HEK293 (cell line): ENCODE results near the gene TAPBP.
A peak's percentile ranks its signal among the peaks of the same experiment; 100 is the strongest.

Experiments used
- CTCF ChIA-PET: fragments of 350-600 bp; formaldehyde crosslinking; extraction: SDS; loops from one replicate; lab custom pipeline; 2021; ENCODE audit warnings: antibody characterized with exemption; lab: Yijun Ruan, JAX
- POLR2A ChIA-PET: fragments of 300-600 bp; formaldehyde crosslinking; extraction: SDS; loops from one replicate; lab custom pipeline; 2020; ENCODE audit warnings: antibody characterized with exemption, inconsistent platforms; lab: Yijun Ruan, JAX
- H3K27ac ChIP-seq: fragments of 200-500 bp; sonication (Bioruptor generic); 2 replicates; pipeline ENCODE4 v1.5.1; 2014; ENCODE audit warnings: low read depth, low read length, control low read depth, inconsistent platforms; ENCODE audit errors: extremely low read depth
- H3K36me3 ChIP-seq, 2 experiments: fragments of 200-500 bp in 1 of 2; sonication (Bioruptor generic) in 1 of 2; 1 replicate in 1 of 2; 2 replicates in 1 of 2; pipeline ENCODE4 v1.5.1; 2014 to 2017; ENCODE audit warnings: inconsistent platforms in 2 of 2, low read length in 2 of 2; ENCODE audit not compliant: control insufficient read depth in 2 of 2, insufficient read depth in 1 of 2
- H3K4me1 ChIP-seq: fragments of 200-500 bp; sonication (Bioruptor generic); 2 replicates; pipeline ENCODE4 v1.5.1; 2014; ENCODE audit warnings: mild to moderate bottlenecking, low read length, inconsistent platforms; ENCODE audit not compliant: control insufficient read depth, insufficient read depth
- H3K4me3 ChIP-seq: 2 replicates; pipeline ENCODE4 v1.5.1; 2011; ENCODE audit warnings: low read depth, mild to moderate bottlenecking, control low read depth, low read length, moderate library complexity
- H3K9me3 ChIP-seq: fragments of 200-500 bp; sonication (Bioruptor generic); 2 replicates; pipeline ENCODE4 v1.5.1; 2014; ENCODE audit warnings: low read depth, low read length, inconsistent platforms; ENCODE audit not compliant: control insufficient read depth, insufficient read depth
- GLIS2 ChIP-seq: fragments of 450-650 bp; formaldehyde crosslinking; IDR thresholded peaks from 2 replicates; pipeline ENCODE4 v1.5.1; 2016; ENCODE audit warnings: missing biosample characterization, missing genetic modification characterization
- HOXC10 ChIP-seq: sonication (generic); formaldehyde crosslinking; IDR thresholded peaks from 2 replicates; pipeline ENCODE4 v1.8.1; 2023; ENCODE audit warnings: mild to moderate bottlenecking, missing genetic modification reagents
- IKZF3 ChIP-seq: fragments of 450-650 bp; IDR thresholded peaks from 2 replicates; pipeline ENCODE4 v1.5.0; 2018; ENCODE audit warnings: missing biosample characterization, mild to moderate bottlenecking, missing genetic modification characterization, moderate library complexity
- KLF1 ChIP-seq: fragments of 450-650 bp; formaldehyde crosslinking; IDR thresholded peaks from 2 replicates; pipeline ENCODE4 v1.5.1; 2016; ENCODE audit warnings: missing biosample characterization, missing genetic modification characterization
- KLF9 ChIP-seq: fragments of 450-650 bp; formaldehyde crosslinking; IDR thresholded peaks from 2 replicates; pipeline ENCODE4 v1.5.1; 2016; ENCODE audit warnings: missing biosample characterization, missing genetic modification characterization, low read depth
- MYNN ChIP-seq: fragments of 450-650 bp; formaldehyde crosslinking; IDR thresholded peaks from 2 replicates; pipeline ENCODE4 v1.5.1; 2016; ENCODE audit warnings: missing biosample characterization, missing genetic modification characterization, borderline replicate concordance
- PRDM10 ChIP-seq: fragments of 450-650 bp; formaldehyde crosslinking; IDR thresholded peaks from 2 replicates; pipeline ENCODE4 v1.5.1; 2016; ENCODE audit warnings: missing biosample characterization, missing genetic modification characterization
- SETDB1 ChIP-seq: IDR thresholded peaks from one replicate; pipeline ENCODE4 v1.6.1; 2017; ENCODE audit warnings: mild to moderate bottlenecking, low read length, moderate library complexity, mixed read lengths; ENCODE audit not compliant: insufficient read length
- SP2 ChIP-seq: fragments of 450-650 bp; formaldehyde crosslinking; IDR thresholded peaks from 2 replicates; pipeline ENCODE4 v1.5.1; 2016; ENCODE audit warnings: missing biosample characterization, missing genetic modification characterization
- ZBTB10 ChIP-seq: fragments of 450-650 bp; formaldehyde crosslinking; IDR thresholded peaks from 2 replicates; pipeline ENCODE4 v1.5.1; 2016; ENCODE audit warnings: missing biosample characterization, missing genetic modification characterization
- ZBTB26 ChIP-seq: fragments of 450-650 bp; formaldehyde crosslinking; optimal IDR thresholded peaks from 2 replicates; pipeline ENCODE3; 2016; ENCODE audit warnings: missing biosample characterization, mild to moderate bottlenecking, missing genetic modification characterization
- ZBTB48 ChIP-seq: fragments of 450-650 bp; formaldehyde crosslinking; IDR thresholded peaks from 2 replicates; pipeline ENCODE4 v1.5.1; 2016; ENCODE audit warnings: missing biosample characterization, missing genetic modification characterization
- ZFP69B ChIP-seq: fragments of 450-650 bp; formaldehyde crosslinking; IDR thresholded peaks from 2 replicates; pipeline ENCODE4 v1.5.1; 2016; ENCODE audit warnings: missing biosample characterization, missing genetic modification characterization
- ZNF112 ChIP-seq: fragments of 450-650 bp; formaldehyde crosslinking; IDR thresholded peaks from 2 replicates; pipeline ENCODE4 v1.5.0; 2017; ENCODE audit warnings: missing biosample characterization, missing genetic modification characterization
- ZNF157 ChIP-seq: fragments of 450-650 bp; formaldehyde crosslinking; IDR thresholded peaks from 2 replicates; pipeline ENCODE4 v1.5.1; 2016; ENCODE audit warnings: missing biosample characterization, missing genetic modification characterization
- ZNF184 ChIP-seq: fragments of 450-650 bp; IDR thresholded peaks from 2 replicates; pipeline ENCODE4 v1.5.1; 2018; ENCODE audit warnings: missing biosample characterization, mild to moderate bottlenecking, missing genetic modification characterization
- ZNF24 ChIP-seq: fragments of 450-650 bp; formaldehyde crosslinking; IDR thresholded peaks from 2 replicates; pipeline ENCODE4 v1.5.1; 2016; ENCODE audit warnings: missing biosample characterization, missing genetic modification characterization
- ZNF341 ChIP-seq: fragments of 450-650 bp; formaldehyde crosslinking; IDR thresholded peaks from 2 replicates; pipeline ENCODE4; 2016; ENCODE audit warnings: low read depth, missing biosample characterization, missing genetic modification characterization
- ZNF37A ChIP-seq: fragments of 450-650 bp; IDR thresholded peaks from 2 replicates; pipeline ENCODE4 v1.5.1; 2018; ENCODE audit warnings: missing biosample characterization, missing genetic modification characterization
- ZNF398 ChIP-seq: fragments of 450-650 bp; formaldehyde crosslinking; IDR thresholded peaks from 2 replicates; pipeline ENCODE4 v1.5.1; 2017; ENCODE audit warnings: missing biosample characterization, missing genetic modification characterization
- ZNF473 ChIP-seq: fragments of 450-650 bp; formaldehyde crosslinking; IDR thresholded peaks from 2 replicates; pipeline ENCODE4 v1.5.1; 2017; ENCODE audit warnings: missing biosample characterization, missing genetic modification characterization
- ZNF501 ChIP-seq: fragments of 450-650 bp; formaldehyde crosslinking; IDR thresholded peaks from 2 replicates; pipeline ENCODE4 v1.5.1; 2016; ENCODE audit warnings: missing biosample characterization, missing genetic modification characterization
- ZNF600 ChIP-seq: fragments of 450-650 bp; formaldehyde crosslinking; IDR thresholded peaks from 2 replicates; pipeline ENCODE4 v1.5.1; 2016; ENCODE audit warnings: missing biosample characterization, missing genetic modification characterization
- ZNF777 ChIP-seq: fragments of 450-650 bp; formaldehyde crosslinking; IDR thresholded peaks from 2 replicates; pipeline ENCODE4 v1.5.1; 2017; ENCODE audit warnings: missing biosample characterization, missing genetic modification characterization, borderline replicate concordance
- ZNF785 ChIP-seq: fragments of 450-650 bp; formaldehyde crosslinking; IDR thresholded peaks from 2 replicates; pipeline ENCODE4 v1.5.1; 2016; ENCODE audit warnings: missing biosample characterization, missing genetic modification characterization

The TAPBP gene

GRCh38 chr6:33299237-33299944 lies 14.5 kb downstream of the TAPBP start (continued):
- TF ChIP-seq ZNF600 (tag by site-specific recombination) (peak; percentile 95), ZNF112 (tag by site-specific recombination) (no peak), IKZF3 (tag by site-specific recombination) (peak; percentile 82), ZNF184 (tag by site-specific recombination) (0 out of 2 replicates have a peak, but pooled peaks have one; percentile 7), MYNN (tag by site-specific recombination) (peak; percentile 13; the same call in 1 of the 2 replicates), ZNF777 (peak; percentile 84), KLF9 (peak; percentile 96), ZFP69B (tag by site-specific recombination) (peak; percentile 29; the same call in 1 of the 2 replicates), SP2 (tag by site-specific recombination) (peak; percentile 90), SETDB1 (no peak)

- no peaks in the 10 kb centered on the region for H3K9me3 ChIP-seq
- peaks cover 7 to 31% of the 10 kb centered on the region in 2 experiments; a peak in 2 of 3 replicates for H3K36me3 ChIP-seq
- TF ChIP-seq ZNF24 (tag by site-specific recombination): 0 out of 2 replicates have a peak, but pooled peaks have one; percentile 20
- peak; percentile 67 for TF ChIP-seq ZBTB10 (tag by site-specific recombination)
- peak; percentile 65; the same call in 1 of the 2 replicates for TF ChIP-seq ZNF398
- TF ChIP-seq ZNF785 (tag by site-specific recombination): 0 out of 2 replicates have a peak, but pooled peaks have one; percentile 25
- TF ChIP-seq ZNF473 (tag by site-specific recombination): no peak
- TF ChIP-seq ZBTB26 (tag by site-specific recombination): peak; percentile 43
- TF ChIP-seq HOXC10 (CRISPR knock-in tag): no peak
- TF ChIP-seq KLF1: 0 out of 2 replicates have a peak, but pooled peaks have one; percentile 5
- peak; percentile 87 for TF ChIP-seq PRDM10 (tag by site-specific recombination)
- TF ChIP-seq GLIS2 (tag by site-specific recombination): peak; percentile 38
- TF ChIP-seq ZNF341 (tag by site-specific recombination): peak; percentile 96
- peak; percentile 58 for TF ChIP-seq ZBTB48 (tag by site-specific recombination)
- TF ChIP-seq ZNF501 (tag by site-specific recombination): 0 out of 2 replicates have a peak, but pooled peaks have one; percentile 18
- no peak for TF ChIP-seq ZNF157 (tag by site-specific recombination)
- no peak for TF ChIP-seq ZNF37A (tag by site-specific recombination)
- ChIA-PET POLR2A (interaction anchor here (0.5 to 3.6 kb wide), 23 partner anchors 9 to 327 kb away, joined by 3 to 57 read pairs (median 7); partner anchors contain the start of genes B3GALT4, HSD17B8, PFDN6 and PHF1), CTCF (interaction anchor here (0.7 to 1.9 kb wide), 17 partner anchors 9 to 270 kb away, joined by 3 to 53 read pairs (median 6); partner anchors contain the start of genes B3GALT4, PFDN6, TAPBP and WDR46)
- H3K4me3 ChIP-seq: peak within 1 kb of the TSS; percentile 74
- peak within 1 kb of the TSS; percentile 91 for H3K27ac ChIP-seq
- no peaks in the 10 kb centered on the region for H3K4me1 ChIP-seq
These were observed 15.1 kb downstream of the TAPBP start, which contains the start of gene RGL2 for GRCh38 chr6:33298773-33299236. Gene RGL2, minus strand, starts transcription at chr6:33298942. Its CDS starts 332 bp downstream, at chr6:33298610.
